IMR-90 (cell line): ENCODE results near the gene TRMT1. TPM values are rescaled to one million over a fixed set of nuclear protein-coding genes. Genes with fewer than 3 reads are reported as not detected.
A peak's percentile ranks its signal among the peaks of the same experiment; 100 is the strongest.

Source experiments
- ATAC-seq: fragments of 200-7000 bp; cut with Tn5 transposase; 2 replicates; pipeline ENCODE4 v1.9.1; 2020; ENCODE audit warnings: low read depth, mild to moderate bottlenecking, moderate library complexity
- BruUV-seq: library from RNA; stranded (reverse); fragments of 400-500 nt; replicated peaks from 2 replicates; lab custom pipeline; 2021; lab: Mats Ljungman, UMichigan
- CTCF ChIA-PET: fragments of 300-600 bp; formaldehyde crosslinking; extraction: SDS; loops from one replicate; lab custom pipeline; 2021; ENCODE audit warnings: antibody characterized with exemption; lab: Yijun Ruan, JAX
- POLR2A ChIA-PET: fragments of 300-600 bp; sonication (Branson Sonifier 250); formaldehyde crosslinking; loops from one replicate; lab custom pipeline; 2022; ENCODE audit warnings: antibody characterized with exemption; ENCODE audit not compliant: unreplicated experiment; lab: Charles Lee
- DNase-seq: peaks from one replicate; pipeline ENCODE4 v3.0.0; 2013
- H2AFZ ChIP-seq: replicated peaks from 2 replicates; pipeline ENCODE3; 2013; ENCODE audit warnings: low read length, mild to moderate bottlenecking; ENCODE audit not compliant: poor library complexity
- H2AK5ac ChIP-seq: 2 replicates; pipeline ENCODE4 v1.6.1; 2013; ENCODE audit warnings: low read depth, low read length, inconsistent platforms
- H2AK9ac ChIP-seq: replicated peaks from 2 replicates; pipeline ENCODE3; 2013; ENCODE audit warnings: mild to moderate bottlenecking, low read depth, low read length, moderate library complexity; ENCODE audit not compliant: poor library complexity
- H2BK120ac ChIP-seq: 2 replicates; pipeline ENCODE4 v1.6.1; 2013; ENCODE audit warnings: low read depth, low read length, inconsistent platforms
- H2BK15ac ChIP-seq: 3 replicates; pipeline ENCODE4 v1.6.1; 2013; ENCODE audit warnings: low read depth, low read length, inconsistent platforms
- H2BK20ac ChIP-seq: 2 replicates; pipeline ENCODE4 v1.6.1; 2013; ENCODE audit warnings: low read depth, mild to moderate bottlenecking, inconsistent platforms, low read length, moderate library complexity
- H2BK5ac ChIP-seq: 2 replicates; pipeline ENCODE4 v1.6.1; 2013; ENCODE audit warnings: mild to moderate bottlenecking, low read depth, low read length, inconsistent platforms; ENCODE audit not compliant: poor library complexity, severe bottlenecking
- H3K14ac ChIP-seq: replicated peaks from 2 replicates; pipeline ENCODE4 v1.6.1; 2013; ENCODE audit warnings: low read depth, low read length, inconsistent platforms
- H3K18ac ChIP-seq: 2 replicates; pipeline ENCODE4 v1.6.1; 2013; ENCODE audit warnings: low read depth, low read length, control low read depth
- H3K23ac ChIP-seq: 2 replicates; pipeline ENCODE4 v1.6.1; 2013; ENCODE audit warnings: low read depth, low read length, inconsistent platforms
- H3K27ac ChIP-seq: 2 replicates; pipeline ENCODE4 v1.5.1; 2013; ENCODE audit warnings: mild to moderate bottlenecking, control low read depth, low read length; ENCODE audit not compliant: insufficient read depth
- H3K27me3 ChIP-seq: 2 replicates; pipeline ENCODE4 v1.6.1; 2013; ENCODE audit warnings: low read length; ENCODE audit not compliant: control insufficient read depth, insufficient read depth
- H3K36me3 ChIP-seq: 2 replicates; pipeline ENCODE4 v1.6.1; 2013; ENCODE audit warnings: low read length, mixed read lengths; ENCODE audit not compliant: control insufficient read depth, insufficient read depth
- H3K4ac ChIP-seq: 2 replicates; pipeline ENCODE4 v1.6.1; 2013; ENCODE audit warnings: low read depth, low read length, inconsistent platforms
- H3K4me1 ChIP-seq: 2 replicates; pipeline ENCODE4 v1.6.1; 2013; ENCODE audit warnings: low read length, mixed read lengths; ENCODE audit not compliant: control insufficient read depth, insufficient read depth
- H3K4me2 ChIP-seq: 2 replicates; pipeline ENCODE4 v1.6.1; 2013; ENCODE audit warnings: low read depth, mild to moderate bottlenecking, control low read depth, low read length, moderate library complexity
- H3K4me3 ChIP-seq: 2 replicates; pipeline ENCODE4 v1.5.1; 2013; ENCODE audit warnings: low read depth, mild to moderate bottlenecking, control low read depth, low read length, moderate library complexity; ENCODE audit not compliant: insufficient read depth
- H3K56ac ChIP-seq: 2 replicates; pipeline ENCODE4 v1.6.1; 2013; ENCODE audit warnings: low read length, inconsistent platforms; ENCODE audit not compliant: insufficient read depth; ENCODE audit errors: extremely low read depth
- H3K79me1 ChIP-seq, 2 experiments: 2 replicates each; pipeline ENCODE4 v1.6.1; 2013; ENCODE audit warnings: low read length in 2 of 2, inconsistent platforms in 1 of 2, low read depth in 1 of 2
- H3K9ac ChIP-seq: 2 replicates; pipeline ENCODE4 v1.6.1; 2013; ENCODE audit warnings: low read depth, low read length, control low read depth
- H3K9me1 ChIP-seq: 2 replicates; pipeline ENCODE4 v1.6.1; 2013; ENCODE audit warnings: low read length, inconsistent platforms; ENCODE audit not compliant: insufficient read depth
- H3K9me3 ChIP-seq: 2 replicates; pipeline ENCODE4 v1.6.1; 2013; ENCODE audit warnings: low read length; ENCODE audit not compliant: control insufficient read depth, insufficient read depth
- H4K20me1 ChIP-seq: 2 replicates; pipeline ENCODE4 v1.6.1; 2013; ENCODE audit warnings: low read length, inconsistent platforms; ENCODE audit not compliant: insufficient read depth
- H4K5ac ChIP-seq: 2 replicates; pipeline ENCODE4 v1.6.1; 2013; ENCODE audit warnings: mild to moderate bottlenecking, low read depth, low read length, control low read depth
- H4K8ac ChIP-seq, 2 experiments: 2 replicates each; pipeline ENCODE4 v1.6.1; 2013; ENCODE audit warnings: low read depth in 2 of 2, low read length in 2 of 2, control low read depth in 1 of 2, inconsistent platforms in 1 of 2
- H4K91ac ChIP-seq: 2 replicates; pipeline ENCODE4 v1.6.1; 2013; ENCODE audit warnings: low read depth, low read length, inconsistent platforms; ENCODE audit not compliant: insufficient read depth
- BHLHE40 ChIP-seq: fragments of 150-350 bp; IDR thresholded peaks from 2 replicates; pipeline ENCODE4 v1.6.1; 2016; ENCODE audit warnings: mild to moderate bottlenecking, low read depth, low read length
- CEBPB ChIP-seq: IDR thresholded peaks from 2 replicates; pipeline ENCODE4 v1.6.1; 2012; ENCODE audit warnings: low read depth, low read length, improper control_type of control experiment
- CHD1 ChIP-seq: IDR thresholded peaks from 2 replicates; pipeline ENCODE4 v1.6.1; 2012; ENCODE audit warnings: low read depth, low read length, improper control_type of control experiment
- CTCF ChIP-seq: conservative IDR thresholded peaks from 2 replicates; pipeline ENCODE4 v1.5.1; 2012; ENCODE audit warnings: mild to moderate bottlenecking, low read depth, low read length, improper control_type of control experiment
- ELK1 ChIP-seq: fragments of 150-350 bp; IDR thresholded peaks from 2 replicates; pipeline ENCODE4 v1.6.1; 2016; ENCODE audit warnings: low read depth, mild to moderate bottlenecking, low read length, moderate library complexity, borderline replicate concordance
- FOS ChIP-seq: fragments of 150-350 bp; IDR thresholded peaks from 2 replicates; pipeline ENCODE4 v1.6.1; 2016; ENCODE audit warnings: low read depth, low read length
- MAFK ChIP-seq: IDR thresholded peaks from 2 replicates; pipeline ENCODE4 v1.6.1; 2012; ENCODE audit warnings: low read depth, low read length, improper control_type of control experiment
- MAZ ChIP-seq: IDR thresholded peaks from 2 replicates; pipeline ENCODE4 v1.6.1; 2012; ENCODE audit warnings: low read depth, mild to moderate bottlenecking, low read length, improper control_type of control experiment, moderate library complexity, borderline replicate concordance
- NFE2L2 ChIP-seq: fragments of 150-350 bp; IDR thresholded peaks from 2 replicates; pipeline ENCODE4 v1.6.1; 2016; ENCODE audit warnings: low read depth, mild to moderate bottlenecking, low read length
- POLR2A ChIP-seq: IDR thresholded peaks from 2 replicates; pipeline ENCODE4 v1.6.1; 2012; ENCODE audit warnings: mild to moderate bottlenecking, low read depth, low read length
- RAD21 ChIP-seq: IDR thresholded peaks from 2 replicates; pipeline ENCODE4 v1.6.1; 2012; ENCODE audit warnings: low read length, improper control_type of control experiment
- RCOR1 ChIP-seq: IDR thresholded peaks from 2 replicates; pipeline ENCODE4 v1.6.1; 2012; ENCODE audit warnings: mild to moderate bottlenecking, low read length, improper control_type of control experiment; ENCODE audit not compliant: insufficient replicate concordance
- RFX5 ChIP-seq: IDR thresholded peaks from 2 replicates; pipeline ENCODE4 v1.8.0; 2012; ENCODE audit warnings: low read depth, mild to moderate bottlenecking, low read length, moderate library complexity
- SMC3 ChIP-seq: fragments of 150-350 bp; IDR thresholded peaks from 2 replicates; pipeline ENCODE4 v1.6.1; 2016; ENCODE audit warnings: low read depth, mild to moderate bottlenecking, antibody characterized with exemption, low read length, moderate library complexity
- WGBS, 2 experiments: methylation state at CpG; one replicate each; pipeline versions ENCODE4 v1.1.5 to v1.1.7; 2013; ENCODE audit warnings: missing lambda C conversion rate in 2 of 2; ENCODE audit not compliant: insufficient read length in 1 of 2; ENCODE audit errors: extremely low coverage in 2 of 2; 5-methylcytosine and 5-hydroxymethylcytosine counted together
- dilution Hi-C: fragments of 300-500 bp; cut with HindIII; formaldehyde crosslinking; loops from one replicate; pipeline ENCODE4 v1.14.3; 2018; ENCODE audit warnings: low sequenced_read_pairs; ENCODE audit not compliant: unreplicated experiment
- in situ Hi-C: fragments of 300-500 bp; cut with MboI; formaldehyde crosslinking; loops from 3 replicates; pipeline ENCODE4 v1.14.3; 2019; ENCODE audit warnings: low sequenced_read_pairs, inconsistent platforms, mixed read lengths
- intact Hi-C: fragments of 100-400 bp; cut with micrococcal nuclease; formaldehyde crosslinking; loops from 2 replicates; pipeline ENCODE4 v1.10.0; 2022
- polyA plus RNA-seq, 3 experiments: library from polyadenylated mRNA; depleted of rRNA; stranded (reverse); fragments of >200 nt; gene quantifications; 2 replicates each; pipeline ENCODE4 v1.2.3, GENCODE V29; 2012; ENCODE audit warnings: low replicate concordance in 1 of 3
- total RNA-seq: library from RNA; depleted of rRNA; stranded (reverse); fragments of >200 nt; gene quantifications from 2 replicates; pipeline ENCODE4 v1.2.3, GENCODE V29; 2012

Gene TRMT1
- total and polyA plus RNA-seq, 2 of the 4 experiments (the other 2 are of a cell fraction), result 28.3 to 56.0 TPM

GRCh38 chr19:13102666-13103580 is 13.6 kb downstream of the TRMT1 start, which contains the start of gene LYL1:
TSS of gene LYL1 (minus strand) at chr19:13102858. CDS start at chr19:13101171, 1,687 bp downstream.
- Histone ChIP-seq H3K18ac (no peak within 1 kb of the TSS), H3K4ac (peak within 1 kb of the TSS; percentile 66), H4K20me1 (no peaks in the 10 kb centered on the region; the same call in 1 of the 2 replicates), H2BK20ac (no peak within 1 kb of the TSS), H3K9ac (peak within 1 kb of the TSS; percentile 39), H3K14ac (no peak within 1 kb of the TSS), H3K56ac (no peak within 1 kb of the TSS), H2BK120ac (0 out of 2 replicates have a peak within 1 kb of the TSS, but pooled peaks have one; percentile 37), H2AK9ac (peak within 1 kb of the TSS; percentile 71), H4K5ac (peak within 1 kb of the TSS; percentile 18), H4K91ac (no peak within 1 kb of the TSS; the same call in 1 of the 2 replicates), H3K27ac (peak within 1 kb of the TSS; percentile 45; the same call in 1 of the 2 replicates), H3K4me1 (peaks cover 12% of the 10 kb centered on the region), H2BK15ac (no peak within 1 kb of the TSS), H3K9me1 (0 out of 2 replicates have a peak, but pooled peaks cover 4% of the 10 kb centered on the region), H3K9me3 (no peaks in the 10 kb centered on the region), H2AFZ (peak within 1 kb of the TSS; percentile 81), H3K4me2 (peak within 1 kb of the TSS; percentile 20), H3K36me3 (peaks cover 14% of the 10 kb centered on the region), H2BK5ac (no peak within 1 kb of the TSS), H4K8ac (peak within 1 kb of the TSS; percentile 6 to 31; a peak in 2 of 4 replicates), H3K23ac (peak within 1 kb of the TSS; percentile 61), H3K4me3 (no peak within 1 kb of the TSS), H2AK5ac (peak within 1 kb of the TSS; percentile 59; the same call in 1 of the 2 replicates), H3K79me1 (peaks cover 0 to 17% of the 10 kb centered on the region in 2 experiments; a peak in 1 of 4 replicates), H3K27me3 (no peaks in the 10 kb centered on the region)
- in situ Hi-C loops, result no loop called here
- DNase-seq, result no peak
- ATAC-seq, result peak; percentile 70
- intact Hi-C loops, result no loop called here
- 14% methylated on average over 22 of the region's 47 CpGs; no CpG with 5 or more reads in 1 of the 2 experiments for WGBS, 2 experiments
- POLR2A ChIA-PET, result no interaction called here
- CTCF ChIA-PET, result no interaction called here
- no TSS peak for BruUV-seq
- dilution Hi-C loops, result no loop called here
- TF ChIP-seq MAFK, result no peak
- TF ChIP-seq FOS, result no peak
- TF ChIP-seq ELK1, result no peak
- TF ChIP-seq BHLHE40, result no peak
- no peak for TF ChIP-seq MAZ
- TF ChIP-seq RCOR1, result no peak
- no peak for TF ChIP-seq NFE2L2
- TF ChIP-seq CEBPB, result no peak
- TF ChIP-seq CHD1, result no peak
- TF ChIP-seq CTCF, result no peak
- TF ChIP-seq RAD21, result no peak
- TF ChIP-seq POLR2A, result no peak
- no peak for TF ChIP-seq SMC3
- no peak for TF ChIP-seq RFX5
